MCF 10A (cell line): ENCODE measurements around the gene NTM. TPM values are rescaled to one million over a fixed set of nuclear protein-coding genes. Genes with fewer than 3 reads are reported as not detected.

Experiments
- BruUV-seq: library from RNA; stranded (reverse); fragments of 400-500 nt; replicated peaks from 2 replicates; lab custom pipeline; 2021; lab: Mats Ljungman, UMichigan
- CTCF ChIA-PET: fragments of 300-600 bp; sonication (Branson Sonifier 250); formaldehyde crosslinking; extraction: SDS; loops from one replicate; lab custom pipeline; 2021; ENCODE audit warnings: antibody characterized with exemption, inconsistent platforms; lab: Yijun Ruan, JAX
- POLR2A ChIA-PET: fragments of 300-600, 350-650 bp; sonication (Branson Sonifier 250); formaldehyde crosslinking; extraction: SDS; loops from one replicate; lab custom pipeline; 2020; ENCODE audit warnings: antibody characterized with exemption, inconsistent platforms; lab: Yijun Ruan, JAX
- DNase-seq: peaks from one replicate; pipeline ENCODE4 v3.0.0-alpha.2; 2018; ENCODE audit not compliant: unreplicated experiment
- H3K27ac Mint-ChIP-seq: one replicate; pipeline ENCODE4 v1.8.0; 2022; ENCODE audit warnings: mild to moderate bottlenecking, low read depth, mixed read lengths; ENCODE audit not compliant: unreplicated experiment
- H3K27me3 Mint-ChIP-seq: one replicate; pipeline ENCODE4 v1.8.0; 2022; ENCODE audit warnings: mixed read lengths; ENCODE audit not compliant: insufficient read depth, unreplicated experiment
- H3K36me3 Mint-ChIP-seq: one replicate; pipeline ENCODE4 v1.8.0; 2022; ENCODE audit warnings: mild to moderate bottlenecking, moderate library complexity, mixed read lengths; ENCODE audit not compliant: insufficient read depth, unreplicated experiment
- H3K4me1 Mint-ChIP-seq: one replicate; pipeline ENCODE4 v1.8.0; 2022; ENCODE audit warnings: mixed read lengths; ENCODE audit not compliant: insufficient read depth, unreplicated experiment
- H3K4me3 Mint-ChIP-seq: one replicate; pipeline ENCODE4 v1.8.0; 2022; ENCODE audit warnings: mild to moderate bottlenecking, moderate library complexity, mixed read lengths; ENCODE audit not compliant: unreplicated experiment
- H3K9me3 Mint-ChIP-seq: one replicate; pipeline ENCODE4 v1.8.0; 2022; ENCODE audit warnings: mixed read lengths; ENCODE audit not compliant: unreplicated experiment
- intact Hi-C: fragments of 100-400 bp; cut with micrococcal nuclease; formaldehyde crosslinking; loops from 2 replicates; pipeline ENCODE4 v1.14.1; 2022
- total RNA-seq: library from RNA; stranded (reverse); gene quantifications from 2 replicates; pipeline ENCODE4 v1.2.3, GENCODE V29; 2022
- TF ChIP-seq, protein P1 (sequence below): fragments of 200-600 bp; IDR thresholded peaks from one replicate; pipeline ENCODE4 v1.8.0; 2022; ENCODE audit warnings: antibody characterized with exemption, mild to moderate bottlenecking; ENCODE audit not compliant: unreplicated experiment

Gene NTM
- total RNA-seq, 1 experiment from 2014 or later, result not detected

DNA sequence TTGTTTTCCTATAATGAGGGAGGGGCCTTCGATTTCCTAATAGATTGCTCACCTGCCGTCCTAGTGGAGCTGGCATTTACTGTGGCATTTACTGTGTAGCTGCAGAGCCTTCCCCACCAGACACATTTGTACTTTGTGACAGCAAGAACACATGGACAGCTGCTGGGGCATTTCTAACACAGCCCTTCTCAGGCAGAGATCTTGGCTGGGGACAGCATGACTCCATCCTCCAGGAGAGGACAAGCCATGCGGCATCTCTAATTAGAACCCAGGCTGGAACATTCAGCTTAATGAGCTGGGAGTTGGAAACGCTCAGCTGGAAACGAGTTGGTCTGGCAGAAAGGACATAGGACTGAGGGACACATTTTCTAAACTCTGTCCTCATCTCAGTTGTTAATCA is 887.5 kb downstream of the NTM start:
- intact Hi-C loops, result no loop called here
- no peak for DNase-seq
- Mint-ChIP-seq H3K9me3 (peaks cover 31% of the 10 kb centered on the region), H3K4me3 (no peak overlapping the region), H3K27me3 (no peaks in the 10 kb centered on the region), H3K27ac (no peak overlapping the region), H3K4me1 (no peaks in the 10 kb centered on the region), H3K36me3 (no peaks in the 10 kb centered on the region)
- ChIA-PET POLR2A (no interaction called here), CTCF (interaction anchor here (0.5 kb wide), 1 partner anchor 23 kb away, joined by 3 read pairs; no protein-coding TSS in a partner anchor)
- no TSS peak for BruUV-seq
- TF ChIP-seq, protein P1, sequence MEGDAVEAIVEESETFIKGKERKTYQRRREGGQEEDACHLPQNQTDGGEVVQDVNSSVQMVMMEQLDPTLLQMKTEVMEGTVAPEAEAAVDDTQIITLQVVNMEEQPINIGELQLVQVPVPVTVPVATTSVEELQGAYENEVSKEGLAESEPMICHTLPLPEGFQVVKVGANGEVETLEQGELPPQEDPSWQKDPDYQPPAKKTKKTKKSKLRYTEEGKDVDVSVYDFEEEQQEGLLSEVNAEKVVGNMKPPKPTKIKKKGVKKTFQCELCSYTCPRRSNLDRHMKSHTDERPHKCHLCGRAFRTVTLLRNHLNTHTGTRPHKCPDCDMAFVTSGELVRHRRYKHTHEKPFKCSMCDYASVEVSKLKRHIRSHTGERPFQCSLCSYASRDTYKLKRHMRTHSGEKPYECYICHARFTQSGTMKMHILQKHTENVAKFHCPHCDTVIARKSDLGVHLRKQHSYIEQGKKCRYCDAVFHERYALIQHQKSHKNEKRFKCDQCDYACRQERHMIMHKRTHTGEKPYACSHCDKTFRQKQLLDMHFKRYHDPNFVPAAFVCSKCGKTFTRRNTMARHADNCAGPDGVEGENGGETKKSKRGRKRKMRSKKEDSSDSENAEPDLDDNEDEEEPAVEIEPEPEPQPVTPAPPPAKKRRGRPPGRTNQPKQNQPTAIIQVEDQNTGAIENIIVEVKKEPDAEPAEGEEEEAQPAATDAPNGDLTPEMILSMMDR, result no peak

DNA sequence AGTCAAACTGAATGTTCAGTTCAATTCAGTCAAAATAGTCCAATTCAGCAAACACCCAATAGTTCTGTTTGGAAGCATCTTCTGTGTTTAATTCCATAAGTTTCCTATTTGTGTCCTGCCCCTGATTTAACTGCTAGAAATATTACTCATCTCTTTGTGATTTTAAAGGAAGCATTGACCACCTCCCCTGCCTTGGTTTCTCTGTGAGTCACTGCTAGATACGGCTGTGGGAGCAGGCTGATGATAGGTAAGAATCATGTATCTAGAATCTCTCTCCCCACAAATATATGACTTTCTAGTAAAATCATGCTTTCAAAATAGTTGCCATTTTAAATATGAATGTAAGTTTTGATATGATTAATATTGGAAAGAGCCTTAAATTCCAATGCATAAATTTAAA is 888.5 kb downstream of the NTM start:
- BruUV-seq, result no TSS peak
- peaks cover 39% of the 10 kb centered on the region for H3K9me3 Mint-ChIP-seq
- TF ChIP-seq, protein P1, result no peak
- POLR2A ChIA-PET, result no interaction called here
- H3K4me1 Mint-ChIP-seq, result no peaks in the 10 kb centered on the region
- no peak overlapping the region for H3K4me3 Mint-ChIP-seq
- no peaks in the 10 kb centered on the region for H3K36me3 Mint-ChIP-seq
- H3K27me3 Mint-ChIP-seq, result no peaks in the 10 kb centered on the region
- no peak for DNase-seq
- intact Hi-C loops, result no loop called here
- CTCF ChIA-PET, result interaction anchor here (0.7 kb wide), 1 partner anchor 572 kb away, joined by 3 read pairs; no protein-coding TSS in a partner anchor
- no peak overlapping the region for H3K27ac Mint-ChIP-seq

DNA sequence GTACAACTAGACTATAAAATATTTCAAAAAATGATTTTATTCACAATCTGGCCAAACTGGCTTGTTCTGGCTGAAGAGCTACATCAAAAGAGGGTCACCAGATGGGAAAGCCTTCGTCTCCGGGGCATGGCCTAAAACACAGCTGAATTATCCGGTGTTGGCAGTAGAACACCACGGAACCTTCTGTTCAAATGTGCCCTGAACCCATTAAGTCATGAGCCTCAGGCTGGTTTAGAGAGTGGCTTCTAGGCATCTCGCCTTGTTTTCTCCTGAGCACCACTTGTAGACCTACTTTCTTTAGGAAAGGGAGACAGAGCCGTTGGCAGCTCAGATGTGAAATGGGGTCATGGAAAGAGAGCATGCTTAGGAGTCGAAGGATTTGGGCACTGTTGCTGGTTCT is 890.2 kb downstream of the NTM start:
- Mint-ChIP-seq H3K4me1 (no peaks in the 10 kb centered on the region), H3K4me3 (no peak overlapping the region), H3K27ac (no peak overlapping the region), H3K27me3 (no peaks in the 10 kb centered on the region), H3K36me3 (no peaks in the 10 kb centered on the region), H3K9me3 (peaks cover 39% of the 10 kb centered on the region)
- CTCF ChIA-PET, result no interaction called here
- intact Hi-C loops, result no loop called here
- POLR2A ChIA-PET, result no interaction called here
- DNase-seq, result no peak
- BruUV-seq, result no TSS peak
- TF ChIP-seq, protein P1, result no peak

DNA sequence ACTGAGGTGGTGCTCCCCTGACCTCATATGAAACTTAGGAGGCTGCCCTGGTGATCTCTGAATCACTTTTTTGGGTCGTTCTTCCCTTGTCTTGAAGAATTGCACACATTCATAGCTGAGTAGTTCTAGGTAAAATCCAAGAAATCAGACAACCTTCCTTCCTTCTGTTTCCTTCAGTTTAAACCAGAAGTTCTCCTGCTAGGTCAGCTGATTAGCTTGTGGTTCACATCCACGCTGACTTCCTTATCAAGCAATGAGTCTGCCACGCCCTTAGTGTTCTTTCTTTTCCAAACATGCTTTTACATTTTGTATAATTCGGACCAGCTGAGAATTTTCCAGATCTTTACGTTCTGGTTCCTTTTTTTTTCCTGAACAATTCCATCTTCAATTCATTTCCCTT is 892.8 kb downstream of the NTM start:
- TF ChIP-seq, protein P1, result no peak
- H3K4me3 Mint-ChIP-seq, result no peak overlapping the region
- H3K27ac Mint-ChIP-seq, result no peak overlapping the region
- BruUV-seq, result no TSS peak
- ChIA-PET POLR2A (no interaction called here), CTCF (interaction anchor here (0.6 kb wide), 1 partner anchor 589 kb away, joined by 3 read pairs; no protein-coding TSS in a partner anchor)
- no peaks in the 10 kb centered on the region for H3K4me1 Mint-ChIP-seq
- H3K27me3 Mint-ChIP-seq, result no peaks in the 10 kb centered on the region
- peaks cover 46% of the 10 kb centered on the region for H3K9me3 Mint-ChIP-seq
- no peaks in the 10 kb centered on the region for H3K36me3 Mint-ChIP-seq
- intact Hi-C loops, result no loop called here
- DNase-seq, result no peak
